HepG2 (cell line): ENCODE data around the gene TMEM156. TPM values are rescaled to one million over a fixed set of nuclear protein-coding genes. Genes with fewer than 3 reads are reported as not detected.

Source experiments
- ATAC-seq: fragments of 200-7000 bp; cut with Tn5 transposase; 3 replicates; pipeline ENCODE4 v1.9.1; 2020; ENCODE audit warnings: mild to moderate bottlenecking, moderate library complexity
- BruUV-seq: library from RNA; stranded (reverse); fragments of 400-500 nt; replicated peaks from 2 replicates; lab custom pipeline; 2021; lab: Mats Ljungman, UMichigan
- CTCF ChIA-PET: fragments of 300-600 bp; formaldehyde crosslinking; extraction: SDS; loops from one replicate; lab custom pipeline; 2021; ENCODE audit warnings: low total read pairs, inconsistent platforms, low intra/inter-chr PET ratio; lab: Yijun Ruan, JAX
- POLR2A ChIA-PET: fragments of 350-600 bp; sonication (Branson Sonifier 250); formaldehyde crosslinking; loops from one replicate; lab custom pipeline; 2020; ENCODE audit warnings: antibody characterized with exemption, inconsistent platforms; lab: Yijun Ruan, JAX
- DNase-seq: peaks from one replicate; pipeline ENCODE4 v3.0.0-alpha.2; 2015; ENCODE audit warnings: low spot score
- FAIRE-seq: peaks from 3 replicates; lab custom pipeline; 2011; peaks lifted over from hg19 to GRCh38; lab: Jason Lieb, UNC
- H2AFZ ChIP-seq: one replicate; pipeline ENCODE4 v1.6.1; 2011; ENCODE audit warnings: low read length, inconsistent platforms
- H3K27ac ChIP-seq: fragments of 300-600 bp; 3 replicates; pipeline ENCODE4 v1.8.0; 2011; ENCODE audit warnings: mixed run types, mild to moderate bottlenecking, mixed read lengths, low read length, inconsistent platforms; ENCODE audit not compliant: insufficient read depth; ENCODE audit errors: extremely low read length
- H3K27me3 ChIP-seq, 2 experiments: fragments of 200-600 bp in 1 of 2; 2 replicates in 1 of 2; 3 replicates in 1 of 2; pipeline versions ENCODE4 v1.6.0 to v1.8.0; 2011; ENCODE audit warnings: low read length in 2 of 2, mild to moderate bottlenecking in 2 of 2, moderate library complexity in 2 of 2, inconsistent platforms in 1 of 2; ENCODE audit not compliant: insufficient read depth in 2 of 2, control insufficient read depth in 1 of 2
- H3K36me3 ChIP-seq, 2 experiments: fragments of 200-600 bp in 1 of 2; replicated peaks in 1 of 2; 2 replicates in 1 of 2; 3 replicates in 1 of 2; pipeline versions ENCODE4 v1.5.1 to v1.8.0; 2011; ENCODE audit warnings: low read length in 2 of 2, inconsistent platforms in 1 of 2; ENCODE audit not compliant: insufficient read depth in 2 of 2, control insufficient read depth in 1 of 2
- H3K4me1 ChIP-seq: 2 replicates; pipeline ENCODE4 v1.5.1; 2012; ENCODE audit warnings: low read length, inconsistent platforms; ENCODE audit not compliant: insufficient read depth
- H3K4me2 ChIP-seq: 2 replicates; pipeline ENCODE4 v1.6.0; 2011; ENCODE audit warnings: low read depth, low read length, inconsistent platforms
- H3K4me3 ChIP-seq, 3 experiments: fragments of 200-600 bp in 1 of 3; sonication (generic), shearing (Covaris generic) in 1 of 3; replicated peaks in 1 of 3; 2 replicates each; pipeline ENCODE4 v1.5.1; 2011 to 2016; ENCODE audit warnings: low read length in 3 of 3, inconsistent platforms in 2 of 3, low read depth in 2 of 3, mild to moderate bottlenecking in 2 of 3, control low read depth in 1 of 3, mixed read lengths in 1 of 3; ENCODE audit not compliant: insufficient read depth in 1 of 3
- H3K79me2 ChIP-seq: one replicate; pipeline ENCODE4 v1.6.1; 2011; ENCODE audit warnings: low read length, inconsistent platforms; ENCODE audit not compliant: insufficient read depth
- H3K9ac ChIP-seq: 2 replicates; pipeline ENCODE4 v1.6.0; 2011; ENCODE audit warnings: mild to moderate bottlenecking, low read depth, low read length, inconsistent platforms; ENCODE audit not compliant: insufficient read depth
- H3K9me3 ChIP-seq: 2 replicates; pipeline ENCODE4 v1.5.1; 2012; ENCODE audit warnings: mild to moderate bottlenecking, low read length
- H4K20me1 ChIP-seq: 2 replicates; pipeline ENCODE4 v1.6.0; 2011; ENCODE audit warnings: inconsistent platforms, mild to moderate bottlenecking, low read length, moderate library complexity; ENCODE audit not compliant: insufficient read depth
- CEBPB ChIP-seq: IDR thresholded peaks from 2 replicates; pipeline ENCODE4 v1.6.1; 2011; ENCODE audit warnings: low read depth, low read length, improper control_type of control experiment, borderline replicate concordance
- FIP1L1 ChIP-seq: fragments of 200-400 bp; formaldehyde crosslinking; IDR thresholded peaks from 2 replicates; pipeline ENCODE4 v1.6.1; 2018; ENCODE audit warnings: low read depth, mild to moderate bottlenecking, low read length, moderate library complexity, borderline replicate concordance; ENCODE audit not compliant: insufficient read depth
- JUND ChIP-seq: sonication (generic); formaldehyde crosslinking; IDR thresholded peaks from 2 replicates; pipeline ENCODE4 v1.8.0; 2022; ENCODE audit warnings: mild to moderate bottlenecking, missing genetic modification reagents
- MYC ChIP-seq: sonication (generic); formaldehyde crosslinking; IDR thresholded peaks from 2 replicates; pipeline ENCODE4 v1.9.0; 2021; ENCODE audit warnings: missing genetic modification reagents, borderline replicate concordance
- NR1H2 ChIP-seq: sonication (generic); formaldehyde crosslinking; IDR thresholded peaks from 2 replicates; pipeline ENCODE4 v1.8.1; 2022; ENCODE audit warnings: low read depth, missing genetic modification reagents, borderline replicate concordance
- PHF20 ChIP-seq: sonication (generic); formaldehyde crosslinking; IDR thresholded peaks from 2 replicates; pipeline ENCODE4 v1.5.0; 2020; ENCODE audit warnings: mild to moderate bottlenecking, missing genetic modification reagents
- RFX3 ChIP-seq: IDR thresholded peaks from 2 replicates; pipeline ENCODE4 v1.6.1; 2016; ENCODE audit warnings: missing biosample characterization, missing genetic modification reagents
- SRSF9 ChIP-seq: fragments of 200-400 bp; formaldehyde crosslinking; IDR thresholded peaks from 2 replicates; pipeline ENCODE4 v1.6.1; 2018; ENCODE audit warnings: borderline replicate concordance, mild to moderate bottlenecking, low read depth, low read length; ENCODE audit not compliant: insufficient read depth, poor library complexity, severe bottlenecking
- ZNF501 ChIP-seq: sonication (generic); formaldehyde crosslinking; IDR thresholded peaks from 2 replicates; pipeline ENCODE4 v1.5.1; 2020; ENCODE audit warnings: mild to moderate bottlenecking, moderate library complexity, missing genetic modification reagents
- WGBS: methylation state at CpG from one replicate; pipeline ENCODE4 v1.1.6; 2017; ENCODE audit warnings: low lambda C conversion rate; 5-methylcytosine and 5-hydroxymethylcytosine counted together
- in situ Hi-C: cut with HindIII; loops from 2 replicates; pipeline ENCODE4 v1.10.0; 2017; ENCODE audit warnings: low pct_unique_long_range_greater_than_20kb; ENCODE audit not compliant: extremely low pct_ligation_motif_present
- intact Hi-C: fragments of 100-400 bp; cut with micrococcal nuclease; formaldehyde crosslinking; loops from one replicate; pipeline ENCODE4 v1.10.0; 2022; ENCODE audit not compliant: unreplicated experiment
- polyA plus RNA-seq, 8 experiments: library from polyadenylated mRNA; depleted of rRNA in 3 of 8; stranded (reverse) in 7 of 8; unstranded in 1 of 8; fragments of >200 nt; fragmentation: Illumina TruSeq in 4 of 8; extraction: Trizol in 4 of 8; gene quantifications; 2 replicates each; pipeline versions ENCODE4 v1.2.1 to v1.2.3, GENCODE V29; 2011 to 2016; ENCODE audit warnings: low read depth in 4 of 8, missing spikeins in 1 of 8, mixed read lengths in 1 of 8; ENCODE audit not compliant: insufficient read depth in 1 of 8
- total RNA-seq, 5 experiments: library from RNA; depleted of rRNA; stranded (reverse); fragments of >200 nt; fragmentation: Illumina TruSeq; extraction: Trizol; gene quantifications; 2 replicates each; pipeline ENCODE4 v1.2.3, GENCODE V29; 2016; ENCODE audit warnings: low read depth in 1 of 5

Gene TMEM156
- total and polyA plus RNA-seq, 2 of the 13 experiments (the other 11 are each of a cell fraction or from before 2014, with no cell fraction given) = 1.6 TPM; not detected in 1

DNA sequence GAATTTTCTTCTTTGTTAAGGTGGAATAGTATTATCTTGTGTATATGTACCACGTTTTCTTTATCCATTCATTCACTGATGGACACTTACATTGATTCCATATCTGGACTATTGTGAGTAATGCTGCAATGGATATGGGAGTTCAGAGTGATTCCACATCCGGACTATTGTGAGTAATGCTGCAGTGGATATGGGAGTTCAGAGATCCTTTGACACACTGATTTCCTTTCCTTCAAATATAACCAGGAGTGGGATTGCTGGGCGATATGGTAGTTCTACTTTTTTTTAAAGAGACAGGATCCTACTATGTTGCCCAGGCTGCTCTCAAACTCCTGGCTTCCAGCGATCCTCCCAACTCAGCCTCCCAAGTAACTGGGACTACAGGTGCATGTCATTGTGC, 12.1 kb downstream of the TMEM156 start (continued):
- TF ChIP-seq PHF20 (CRISPR knock-in tag) = no peak
- TF ChIP-seq ZNF501 (CRISPR knock-in tag) = no peak
- no peak for TF ChIP-seq SRSF9
- TF ChIP-seq FIP1L1 = no peak

DNA sequence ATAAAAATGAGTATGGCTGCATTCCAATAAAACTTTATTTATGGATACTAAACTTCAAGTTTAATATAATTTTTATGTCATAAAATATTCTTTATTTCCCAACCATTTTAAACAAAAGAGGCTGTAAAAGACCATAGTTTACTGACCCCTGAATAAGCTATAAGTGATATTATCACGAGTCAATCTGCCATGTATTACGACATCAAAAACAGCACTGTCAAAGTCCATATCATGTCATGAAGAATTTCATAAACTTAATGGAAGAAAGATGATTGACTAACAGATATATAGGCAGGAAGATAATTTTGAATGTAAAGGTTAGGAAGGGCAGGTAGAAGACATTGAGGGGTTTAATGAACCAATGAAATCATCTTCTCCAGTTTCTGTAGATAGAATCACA, 18.2 kb downstream of the TMEM156 start:
- in situ Hi-C loops (no loop called here), intact Hi-C loops (no loop called here)
- POLR2A ChIA-PET = interaction anchor here (2.1 kb wide), 1 partner anchor 30 kb away, joined by 5 read pairs; no protein-coding TSS in a partner anchor
- H3K27ac ChIP-seq = no peak overlapping the region
- no peaks in the 10 kb centered on the region for H3K9me3 ChIP-seq
- no peaks in the 10 kb centered on the region for H3K27me3 ChIP-seq
- FAIRE-seq (no peak), ATAC-seq (no peak), DNase-seq (no peak)
- no peak overlapping the region for H2AFZ ChIP-seq
- no peaks in the 10 kb centered on the region for H3K4me1 ChIP-seq
- WGBS = 48% methylated on average over 2 of the region's 2 CpGs
- BruUV-seq = no TSS peak
- TF ChIP-seq NR1H2 (CRISPR knock-in tag) (no peak), MYC (no peak), RFX3 (CRISPR knock-in tag) (no peak), CEBPB (peak; percentile 67; the same call in 1 of the 2 replicates), JUND (CRISPR knock-in tag) (no peak)
- H3K9ac ChIP-seq = no peak overlapping the region
- no peaks in the 10 kb centered on the region for H3K79me2 ChIP-seq
- no peak overlapping the region for H3K4me2 ChIP-seq
- no peaks in the 10 kb centered on the region for H3K36me3 ChIP-seq
- no peak overlapping the region for H3K4me3 ChIP-seq
- H4K20me1 ChIP-seq = no peaks in the 10 kb centered on the region
- CTCF ChIA-PET = no interaction called here
